ENCODE results near the gene ANK3. TPM values are rescaled to one million over a fixed set of nuclear protein-coding genes. Genes with fewer than 3 reads are reported as not detected.

The ANK3 gene
- total RNA-seq, 2 donors from 2014 or later, result 65.0 to 79.5 TPM

GRCh38 chr10:60414877-60415585, 25.4 kb upstream of the ANK3 start:
- peaks cover 15% of the 10 kb centered on the region for H3K4me1 ChIP-seq (ENCODE audit: control insufficient read depth, insufficient read depth, low read length)
- no peaks in the 10 kb centered on the region for H3K9me3 ChIP-seq (ENCODE audit: control insufficient read depth, low read length)
- H3K27ac ChIP-seq (ENCODE audit: low read depth, low read length), result no peak overlapping the region
- Mint-ChIP-seq H3K27ac (peak overlapping the region; percentile 86), H3K4me1 (peaks cover 15% of the 10 kb centered on the region), H3K9me3 (no peaks in the 10 kb centered on the region), H3K4me3 (no peak overlapping the region), H3K36me3 (ENCODE audit: low read depth) (no peaks in the 10 kb centered on the region), H3K27me3 (ENCODE audit: insufficient read depth) (peaks cover 17% of the 10 kb centered on the region)
- H3K27me3 ChIP-seq (ENCODE audit: control insufficient read depth, insufficient read depth, low read length, poor library complexity, severe bottlenecking), result no peaks in the 10 kb centered on the region
- no peaks in the 10 kb centered on the region for H3K36me3 ChIP-seq (ENCODE audit: control insufficient read depth, insufficient read depth, low read length)
- WGBS, 2 experiments (ENCODE audit: insufficient coverage in 1 of 2, insufficient read length in 1 of 2), result 82 to 88% methylated on average over 6 to 12 of the region's 12 CpGs
- peak; percentile 81 for DNase-seq
- no peak overlapping the region for H3K9ac ChIP-seq (ENCODE audit: extremely low read depth, low read length, poor library complexity, severe bottlenecking)
- no peak for TF ChIP-seq CTCF (conservative IDR thresholded peaks at IDR 0.05)
- no peak overlapping the region for H3K4me3 ChIP-seq (ENCODE audit: low read length)

- no peak overlapping the region for H3K4me3 ChIP-seq (ENCODE audit: low read length)
- H3K9me3 ChIP-seq (ENCODE audit: control insufficient read depth, low read length), result no peaks in the 10 kb centered on the region
- 92% methylated on average over 2 of the region's 2 CpGs; no CpG with 5 or more reads in 1 of the 2 experiments for WGBS, 2 experiments (ENCODE audit: insufficient coverage in 1 of 2, insufficient read length in 1 of 2)
- no peak overlapping the region for H3K9ac ChIP-seq (ENCODE audit: extremely low read depth, low read length, poor library complexity, severe bottlenecking)
- Mint-ChIP-seq H3K9me3 (no peaks in the 10 kb centered on the region), H3K4me3 (no peak overlapping the region), H3K27ac (peak overlapping the region; percentile 86), H3K36me3 (ENCODE audit: low read depth) (no peaks in the 10 kb centered on the region), H3K4me1 (peaks cover 15% of the 10 kb centered on the region), H3K27me3 (ENCODE audit: insufficient read depth) (peaks cover 12% of the 10 kb centered on the region)
- H3K27me3 ChIP-seq (ENCODE audit: control insufficient read depth, insufficient read depth, low read length, poor library complexity, severe bottlenecking), result no peaks in the 10 kb centered on the region
- no peak for DNase-seq
- H3K4me1 ChIP-seq (ENCODE audit: control insufficient read depth, insufficient read depth, low read length), result peaks cover 15% of the 10 kb centered on the region
- TF ChIP-seq CTCF (conservative IDR thresholded peaks at IDR 0.05), result no peak
- H3K27ac ChIP-seq (ENCODE audit: low read depth, low read length), result no peak overlapping the region
- H3K36me3 ChIP-seq (ENCODE audit: control insufficient read depth, insufficient read depth, low read length), result no peaks in the 10 kb centered on the region
These were observed 24.4 kb upstream of the ANK3 start for GRCh38 chr10:60414111-60414510.

GRCh38 chr10:60413306-60414012, 23.8 kb upstream of the ANK3 start:
- DNase-seq, result no peak
- Mint-ChIP-seq H3K27me3 (ENCODE audit: insufficient read depth) (peaks cover 12% of the 10 kb centered on the region), H3K36me3 (ENCODE audit: low read depth) (no peaks in the 10 kb centered on the region), H3K4me1 (peaks cover 15% of the 10 kb centered on the region), H3K9me3 (no peaks in the 10 kb centered on the region), H3K4me3 (no peak overlapping the region), H3K27ac (no peak overlapping the region)
- H3K27me3 ChIP-seq (ENCODE audit: control insufficient read depth, insufficient read depth, low read length, poor library complexity, severe bottlenecking), result no peaks in the 10 kb centered on the region
- H3K4me3 ChIP-seq (ENCODE audit: low read length), result no peak overlapping the region
- no peak overlapping the region for H3K9ac ChIP-seq (ENCODE audit: extremely low read depth, low read length, poor library complexity, severe bottlenecking)
- WGBS, 2 experiments (ENCODE audit: insufficient coverage in 1 of 2, insufficient read length in 1 of 2), result 83 to 92% methylated on average over 1 to 2 of the region's 2 CpGs
- peaks cover 15% of the 10 kb centered on the region for H3K4me1 ChIP-seq (ENCODE audit: control insufficient read depth, insufficient read depth, low read length)
- no peaks in the 10 kb centered on the region for H3K36me3 ChIP-seq (ENCODE audit: control insufficient read depth, insufficient read depth, low read length)
- no peaks in the 10 kb centered on the region for H3K9me3 ChIP-seq (ENCODE audit: control insufficient read depth, low read length)
- TF ChIP-seq CTCF (conservative IDR thresholded peaks at IDR 0.05), result no peak
- H3K27ac ChIP-seq (ENCODE audit: low read depth, low read length), result no peak overlapping the region
